Activated T-cell treated with anti-CD3 and anti-CD28 coated beads for 1 hour (primary cell): ENCODE measurements around the gene PRKCB.
"Not testable (repeated sequence)": the region's sequence is repeated elsewhere in the genome, so short reads cannot be mapped to it uniquely, and the experiment has no call there.

Source experiments
- DNase-seq: peaks from one replicate; pipeline ENCODE4 v3.0.0-alpha.2; 2020; ENCODE audit warnings: low read depth

The PRKCB gene

GRCh38 chr16:23902748-23903414, 67.1 kb downstream of the PRKCB start:
- no peak for DNase-seq

- DNase-seq, result no peak
Measured at GRCh38 chr16:23905027-23905426, 69.2 kb downstream of the PRKCB start.

- DNase-seq, result no peak
Measured at GRCh38 chr16:23907457-23907902, 71.7 kb downstream of the PRKCB start.

GRCh38 chr16:23907903-23908302, 72.1 kb downstream of the PRKCB start:
- DNase-seq, result no peak

- no peak for DNase-seq
Measured at GRCh38 chr16:23908790-23909189, 73.0 kb downstream of the PRKCB start.

- no peak for DNase-seq
Measured at GRCh38 chr16:23909792-23910418, 74.1 kb downstream of the PRKCB start.

- no peak for DNase-seq
Measured at GRCh38 chr16:23914946-23915530, 79.3 kb downstream of the PRKCB start.

- not testable (repeated sequence) for DNase-seq
Measured at GRCh38 chr16:23916552-23916951, 80.8 kb downstream of the PRKCB start.

- no peak for DNase-seq
Measured at GRCh38 chr16:23917621-23918020, 81.8 kb downstream of the PRKCB start.

GRCh38 chr16:23920446-23920845, 84.7 kb downstream of the PRKCB start:
- no peak for DNase-seq

GRCh38 chr16:23920899-23921298, 85.1 kb downstream of the PRKCB start:
- DNase-seq, result no peak

- no peak for DNase-seq
Measured at GRCh38 chr16:23922406-23922805, 86.6 kb downstream of the PRKCB start.

- DNase-seq, result no peak
Measured at GRCh38 chr16:23924128-23924527, 88.3 kb downstream of the PRKCB start.

- DNase-seq, result no peak
Measured at GRCh38 chr16:23927796-23928195, 92.0 kb downstream of the PRKCB start.

GRCh38 chr16:23929237-23929636, 93.5 kb downstream of the PRKCB start:
- DNase-seq, result no peak

GRCh38 chr16:23929856-23930255, 94.1 kb downstream of the PRKCB start:
- DNase-seq, result no peak

- no peak for DNase-seq
Measured at GRCh38 chr16:23930791-23931190, 95.0 kb downstream of the PRKCB start.

- DNase-seq, result no peak
Measured at GRCh38 chr16:23931199-23931598, 95.4 kb downstream of the PRKCB start.

GRCh38 chr16:23933650-23934049, 97.9 kb downstream of the PRKCB start:
- DNase-seq, result not testable (repeated sequence)

- no peak for DNase-seq
Measured at GRCh38 chr16:23934610-23935236, 98.9 kb downstream of the PRKCB start.

- no peak for DNase-seq
Measured at GRCh38 chr16:23940111-23940510, 104.3 kb downstream of the PRKCB start.

- no peak for DNase-seq
Measured at GRCh38 chr16:23941025-23941424, 105.2 kb downstream of the PRKCB start.

- DNase-seq, result no peak
Measured at GRCh38 chr16:23941963-23942564, 106.3 kb downstream of the PRKCB start.
